HEK293T (cell line): ENCODE measurements around the gene CAMSAP1.

Source experiments
- CTCF ChIA-PET: fragments of 350-600 bp; formaldehyde crosslinking; extraction: SDS; loops from one replicate; lab custom pipeline; 2021; ENCODE audit warnings: antibody characterized with exemption, inconsistent platforms; lab: Yijun Ruan, JAX
- POLR2A ChIA-PET: fragments of 350-600 bp; formaldehyde crosslinking; extraction: SDS; loops from one replicate; lab custom pipeline; 2020; ENCODE audit warnings: antibody characterized with exemption, inconsistent platforms; lab: Yijun Ruan, JAX
- DNase-seq: peaks from one replicate; pipeline ENCODE4 v3.0.0; 2012; ENCODE audit warnings: mixed read lengths; ENCODE audit errors: extremely low spot score
- ARNT ChIP-seq: fragments of 450-650 bp; IDR thresholded peaks from 2 replicates; pipeline ENCODE4 v1.6.1; 2017; ENCODE audit warnings: mild to moderate bottlenecking
- BHLHE40 ChIP-seq: fragments of 450-650 bp; IDR thresholded peaks from 2 replicates; pipeline ENCODE4 v1.6.1; 2016; ENCODE audit warnings: mild to moderate bottlenecking, moderate library complexity, borderline replicate concordance
- CTBP1 ChIP-seq: fragments of 450-650 bp; IDR thresholded peaks from 2 replicates; pipeline ENCODE4 v1.6.1; 2016; ENCODE audit warnings: borderline replicate concordance
- ELF4 ChIP-seq: fragments of 450-650 bp; IDR thresholded peaks from 2 replicates; pipeline ENCODE4 v1.6.1; 2017; ENCODE audit warnings: antibody characterized with exemption
- FOXA1 ChIP-seq: fragments of 450-650 bp; IDR thresholded peaks from 2 replicates; pipeline ENCODE4 v1.6.1; 2016; ENCODE audit warnings: mild to moderate bottlenecking
- FOXK2 ChIP-seq: fragments of 450-650 bp; IDR thresholded peaks from 2 replicates; pipeline ENCODE4 v1.6.1; 2016; ENCODE audit warnings: mild to moderate bottlenecking
- FOXM1 ChIP-seq: fragments of 450-650 bp; IDR thresholded peaks from 2 replicates; pipeline ENCODE4 v1.6.1; 2017; ENCODE audit warnings: mild to moderate bottlenecking, borderline replicate concordance
- HDGF ChIP-seq: fragments of 450-650 bp; IDR thresholded peaks from 2 replicates; pipeline ENCODE4 v1.6.1; 2017; ENCODE audit warnings: antibody characterized with exemption, borderline replicate concordance
- L3MBTL2 ChIP-seq: fragments of 450-650 bp; conservative IDR thresholded peaks from 2 replicates; pipeline ENCODE4 v1.6.1; 2016; ENCODE audit warnings: mild to moderate bottlenecking
- LEF1 ChIP-seq: fragments of 450-650 bp; IDR thresholded peaks from 2 replicates; pipeline ENCODE4 v1.6.1; 2017; ENCODE audit warnings: mild to moderate bottlenecking, borderline replicate concordance
- NFRKB ChIP-seq: fragments of 450-650 bp; IDR thresholded peaks from 2 replicates; pipeline ENCODE4 v1.6.1; 2016; ENCODE audit warnings: mild to moderate bottlenecking, moderate library complexity
- PKNOX1 ChIP-seq: fragments of 450-650 bp; IDR thresholded peaks from 2 replicates; pipeline ENCODE4 v1.6.1; 2016
- SP1 ChIP-seq: fragments of 450-650 bp; IDR thresholded peaks from 2 replicates; pipeline ENCODE4 v1.6.1; 2017
- SUZ12 ChIP-seq: fragments of 450-650 bp; IDR thresholded peaks from 2 replicates; pipeline ENCODE4 v1.6.1; 2016; ENCODE audit warnings: mild to moderate bottlenecking
- TARDBP ChIP-seq: fragments of 450-650 bp; IDR thresholded peaks from 2 replicates; pipeline ENCODE4 v1.6.1; 2016
- ZNF384 ChIP-seq: fragments of 450-650 bp; IDR thresholded peaks from 2 replicates; pipeline ENCODE4 v1.6.1; 2016

Gene CAMSAP1

GRCh38 chr9:135820661-135821060 lies 86.7 kb downstream of the CAMSAP1 start:
- CTCF ChIA-PET = no interaction called here
- no peak for DNase-seq
- POLR2A ChIA-PET = no interaction called here
- TF ChIP-seq SP1 = no peak
- no peak for TF ChIP-seq CTBP1
- no peak for TF ChIP-seq L3MBTL2
- no peak for TF ChIP-seq NFRKB
- no peak for TF ChIP-seq ARNT
- TF ChIP-seq FOXK2 = no peak
- TF ChIP-seq FOXA1 = no peak

GRCh38 chr9:135819905-135820304 lies 87.4 kb downstream of the CAMSAP1 start:
- TF ChIP-seq SUZ12 (no peak), PKNOX1 (no peak), FOXM1 (no peak), ARNT (no peak), ELF4 (no peak), L3MBTL2 (no peak), CTBP1 (no peak), HDGF (no peak), LEF1 (no peak), TARDBP (no peak), BHLHE40 (no peak), ZNF384 (no peak), FOXA1 (no peak)
- DNase-seq = no peak
- ChIA-PET POLR2A (no interaction called here), CTCF (no interaction called here)

- no peak for DNase-seq
- ChIA-PET POLR2A (no interaction called here), CTCF (no interaction called here)
- TF ChIP-seq FOXM1 (no peak), CTBP1 (no peak), L3MBTL2 (no peak), PKNOX1 (no peak)
Measured at GRCh38 chr9:135818718-135819475, 88.4 kb downstream of the CAMSAP1 start.

GRCh38 chr9:135817951-135818717 lies 89.2 kb downstream of the CAMSAP1 start:
- ChIA-PET CTCF (no interaction called here), POLR2A (no interaction called here)
- TF ChIP-seq BHLHE40 (no peak), FOXK2 (no peak), LEF1 (no peak), SP1 (no peak), ZNF384 (no peak), CTBP1 (no peak), NFRKB (no peak), ARNT (no peak), L3MBTL2 (no peak), FOXM1 (no peak)
- DNase-seq = no peak

GRCh38 chr9:135816651-135816970 lies 90.7 kb downstream of the CAMSAP1 start:
- no peak for DNase-seq
- CTCF ChIA-PET = no interaction called here
- POLR2A ChIA-PET = no interaction called here
- TF ChIP-seq BHLHE40 = no peak
- no peak for TF ChIP-seq NFRKB
- no peak for TF ChIP-seq TARDBP
- no peak for TF ChIP-seq FOXA1
- no peak for TF ChIP-seq CTBP1
- TF ChIP-seq SUZ12 = no peak
- TF ChIP-seq LEF1 = no peak
- no peak for TF ChIP-seq ARNT
- no peak for TF ChIP-seq PKNOX1
- TF ChIP-seq HDGF = no peak
- no peak for TF ChIP-seq FOXK2
- no peak for TF ChIP-seq SP1
- TF ChIP-seq ELF4 = no peak
- no peak for TF ChIP-seq ZNF384
- no peak for TF ChIP-seq L3MBTL2
- TF ChIP-seq FOXM1 = no peak

GRCh38 chr9:135815830-135816650 lies 91.3 kb downstream of the CAMSAP1 start:
- TF ChIP-seq ARNT (no peak), ZNF384 (no peak), NFRKB (no peak), CTBP1 (no peak)
- DNase-seq = no peak
- ChIA-PET POLR2A (no interaction called here), CTCF (no interaction called here)
